Erythroblast (primary cell): ENCODE measurements around the gene FAM184A.

ENCODE experiments used
- GATA1 ChIP-seq: IDR thresholded peaks from 2 replicates; pipeline ENCODE4 v1.6.1; 2011; ENCODE audit warnings: low read depth, mild to moderate bottlenecking, control low read depth, low read length, moderate library complexity
- POLR2A ChIP-seq: IDR thresholded peaks from 2 replicates; pipeline ENCODE4 v1.6.1; 2011; ENCODE audit warnings: mild to moderate bottlenecking, low read length

- TF ChIP-seq POLR2A (no peak), GATA1 (no peak)
These were observed 47.1 kb upstream of the FAM184A start for GRCh38 chr6:119125576-119125975.
